Prostate gland (tissue), 2 donors: Measurements from ENCODE around the gene FGFRL1. TPM values are rescaled to one million over a fixed set of nuclear protein-coding genes. Genes with fewer than 3 reads are reported as not detected.

ENCODE experiments used
- DNase-seq: peaks from one replicate; pipeline ENCODE4 v3.0.0-alpha.2; 2019; ENCODE audit warnings: low spot score
- H3K27ac ChIP-seq, 2 donors: fragments of 200-600 bp; sonication (generic); 2 replicates each; pipeline ENCODE4 v1.5.1; 2017 to 2019
- H3K27me3 ChIP-seq: fragments of 200-600 bp; sonication (generic); replicated peaks from 2 replicates; pipeline ENCODE4 v1.5.1; 2019; ENCODE audit not compliant: insufficient read depth
- H3K36me3 ChIP-seq, 2 donors: fragments of 200-600 bp; sonication (generic); 1 replicate in 1 of 2; 2 replicates in 1 of 2; pipeline versions ENCODE4 v1.5.1 to v1.8.1; 2017 to 2019
- H3K4me1 ChIP-seq: fragments of 200-600 bp; sonication (generic); replicated peaks from 2 replicates; pipeline ENCODE4 v1.5.1; 2019
- H3K4me3 ChIP-seq, 2 donors: fragments of 200-600 bp; sonication (generic); 2 replicates each; pipeline ENCODE4 v1.5.1; 2017 to 2019
- H3K9me3 ChIP-seq: fragments of 200-600 bp; sonication (generic); 2 replicates; pipeline ENCODE4 v1.5.1; 2017
- POLR2A ChIP-seq: fragments of 450-650 bp; IDR thresholded peaks from one replicate; pipeline ENCODE4 v1.6.1; 2016; ENCODE audit warnings: antibody characterized with exemption, mild to moderate bottlenecking
- POLR2AphosphoS5 ChIP-seq: sonication (generic); formaldehyde crosslinking; IDR thresholded peaks from one replicate; pipeline ENCODE4 v1.6.1; 2017; ENCODE audit warnings: antibody characterized with exemption
- WGBS: methylation state at CpG from one replicate; pipeline ENCODE4 v1.1.5; 2018; 5-methylcytosine and 5-hydroxymethylcytosine counted together
- intact Hi-C: fragments of 100-400 bp; cut with DNase I; formaldehyde crosslinking; loops from one replicate; pipeline ENCODE4 v1.14.2; 2022
- total RNA-seq, 2 donors: library from RNA; depleted of rRNA; stranded (reverse); fragments of >200 nt; gene quantifications; one replicate each; pipeline ENCODE4 v1.1.0, GENCODE V29; 2016
- TF ChIP-seq, protein P1 (sequence below), 4 experiments: fragments of 200-600 bp in 2 of 4; fragments of 450-650 bp in 2 of 4; sonication (generic) in 2 of 4; IDR thresholded peaks; 1 replicate in 3 of 4; 2 replicates in 1 of 4; pipeline ENCODE4 v1.5.1; 2016 to 2019; ENCODE audit warnings: antibody characterized with exemption in 4 of 4, mild to moderate bottlenecking in 2 of 4, moderate library complexity in 2 of 4

The FGFRL1 gene
- total RNA-seq, 2 donors from 2014 or later: 26.6 to 29.4 TPM

DNA sequence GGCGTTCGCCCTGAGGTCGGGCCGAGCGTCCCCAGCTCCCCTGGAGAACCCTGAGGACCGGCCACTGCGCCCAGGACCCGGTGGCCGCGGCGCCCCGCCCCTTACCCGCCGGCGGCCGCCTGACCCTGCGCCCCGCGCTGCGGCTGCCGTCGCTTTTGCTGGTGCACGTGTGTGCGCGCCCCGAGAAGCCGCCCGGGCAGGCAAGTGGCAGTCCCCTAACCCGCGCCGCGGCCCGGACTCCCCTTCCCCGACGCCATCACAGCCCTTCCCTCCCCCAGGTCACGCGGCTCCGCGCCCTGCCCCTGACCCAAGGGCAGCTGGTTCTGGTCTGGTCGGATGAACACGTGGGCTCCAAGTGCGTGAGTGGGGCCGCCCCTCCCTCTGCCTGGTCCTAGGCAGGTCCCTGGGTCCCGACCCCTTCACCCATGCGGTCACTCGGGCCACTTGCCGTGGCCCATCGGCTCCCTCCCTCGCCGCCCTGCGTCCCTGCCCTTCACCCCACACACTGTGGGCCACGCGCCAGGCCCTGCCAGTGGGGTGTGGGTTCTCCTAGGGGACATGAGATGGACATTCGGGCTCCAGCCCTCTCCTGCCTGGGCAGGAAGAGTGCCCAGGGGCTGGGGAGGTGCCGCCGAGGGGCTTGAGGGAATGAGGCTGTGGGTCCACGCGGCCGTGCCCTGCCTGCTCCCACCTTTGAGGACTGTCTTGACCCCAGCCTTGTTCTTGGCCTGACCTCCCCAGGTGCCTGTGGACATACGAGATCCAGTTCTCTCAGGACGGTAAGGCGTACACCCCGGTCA, 8.0 kb upstream of the FGFRL1 start:
- Histone ChIP-seq H3K9me3 (no peaks in the 10 kb centered on the region), H3K36me3 (no peaks in the 10 kb centered on the region), H3K27me3 (peaks cover 40% of the 10 kb centered on the region), H3K4me1 (peaks cover 11% of the 10 kb centered on the region), H3K27ac (no peak overlapping the region), H3K4me3 (no peak overlapping the region)
- TF ChIP-seq, protein P1, sequence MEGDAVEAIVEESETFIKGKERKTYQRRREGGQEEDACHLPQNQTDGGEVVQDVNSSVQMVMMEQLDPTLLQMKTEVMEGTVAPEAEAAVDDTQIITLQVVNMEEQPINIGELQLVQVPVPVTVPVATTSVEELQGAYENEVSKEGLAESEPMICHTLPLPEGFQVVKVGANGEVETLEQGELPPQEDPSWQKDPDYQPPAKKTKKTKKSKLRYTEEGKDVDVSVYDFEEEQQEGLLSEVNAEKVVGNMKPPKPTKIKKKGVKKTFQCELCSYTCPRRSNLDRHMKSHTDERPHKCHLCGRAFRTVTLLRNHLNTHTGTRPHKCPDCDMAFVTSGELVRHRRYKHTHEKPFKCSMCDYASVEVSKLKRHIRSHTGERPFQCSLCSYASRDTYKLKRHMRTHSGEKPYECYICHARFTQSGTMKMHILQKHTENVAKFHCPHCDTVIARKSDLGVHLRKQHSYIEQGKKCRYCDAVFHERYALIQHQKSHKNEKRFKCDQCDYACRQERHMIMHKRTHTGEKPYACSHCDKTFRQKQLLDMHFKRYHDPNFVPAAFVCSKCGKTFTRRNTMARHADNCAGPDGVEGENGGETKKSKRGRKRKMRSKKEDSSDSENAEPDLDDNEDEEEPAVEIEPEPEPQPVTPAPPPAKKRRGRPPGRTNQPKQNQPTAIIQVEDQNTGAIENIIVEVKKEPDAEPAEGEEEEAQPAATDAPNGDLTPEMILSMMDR (IDR thresholded peaks at IDR 0.05): no peak
- TF ChIP-seq POLR2AphosphoS5 (no peak), POLR2A (no peak)
- 39% methylated on average over 37 of the region's 63 CpGs for WGBS
- no peak for DNase-seq
- intact Hi-C loops: no loop called here

DNA sequence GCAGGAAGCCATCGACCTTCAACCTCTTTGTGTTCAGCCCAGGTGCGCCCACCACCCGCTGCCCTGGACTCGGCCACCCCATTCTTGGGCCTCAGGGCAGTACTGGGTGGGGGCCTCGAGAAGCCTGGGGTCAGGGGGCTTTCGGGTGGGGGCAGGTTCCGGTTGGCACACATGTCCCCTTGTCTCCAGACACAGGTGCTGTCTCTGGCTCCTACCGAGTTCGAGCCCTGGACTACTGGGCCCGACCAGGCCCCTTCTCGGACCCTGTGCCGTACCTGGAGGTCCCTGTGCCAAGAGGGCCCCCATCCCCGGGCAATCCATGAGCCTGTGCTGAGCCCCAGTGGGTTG, 7.4 kb upstream of the FGFRL1 start:
- Histone ChIP-seq H3K27me3 (peaks cover 40% of the 10 kb centered on the region), H3K36me3 (no peaks in the 10 kb centered on the region), H3K27ac (no peak overlapping the region), H3K9me3 (no peaks in the 10 kb centered on the region), H3K4me3 (no peak overlapping the region), H3K4me1 (peaks cover 11% of the 10 kb centered on the region)
- DNase-seq: no peak
- no peak for TF ChIP-seq POLR2A
- TF ChIP-seq POLR2AphosphoS5: no peak
- TF ChIP-seq, protein P1 (IDR thresholded peaks at IDR 0.05): no peak
- intact Hi-C loops: no loop called here
- 89% methylated on average over 13 of the region's 13 CpGs for WGBS

GRCh38 chr4:1004557-1005485, 6.6 kb upstream of the FGFRL1 start:
- intact Hi-C loops: no loop called here
- Histone ChIP-seq H3K4me1 (peaks cover 11% of the 10 kb centered on the region), H3K27me3 (peaks cover 40% of the 10 kb centered on the region), H3K9me3 (no peaks in the 10 kb centered on the region), H3K36me3 (no peaks in the 10 kb centered on the region), H3K27ac (no peak overlapping the region), H3K4me3 (no peak overlapping the region)
- 86% methylated on average over 16 of the region's 25 CpGs for WGBS
- no peak for DNase-seq
- TF ChIP-seq, protein P1 (IDR thresholded peaks at IDR 0.05): no peak
- TF ChIP-seq POLR2A (no peak), POLR2AphosphoS5 (no peak)

GRCh38 chr4:1006856-1007255, 4.6 kb upstream of the FGFRL1 start:
- Histone ChIP-seq H3K36me3 (no peaks in the 10 kb centered on the region), H3K4me1 (peaks cover 19% of the 10 kb centered on the region), H3K27me3 (peaks cover 25% of the 10 kb centered on the region), H3K4me3 (no peak overlapping the region), H3K9me3 (no peaks in the 10 kb centered on the region), H3K27ac (no peak overlapping the region)
- TF ChIP-seq POLR2AphosphoS5: no peak
- no peak for TF ChIP-seq POLR2A
- TF ChIP-seq, protein P1 (IDR thresholded peaks at IDR 0.05): no peak
- 90% methylated on average over 5 of the region's 5 CpGs for WGBS
- no peak for DNase-seq
- intact Hi-C loops: no loop called here
